K562 (cell line): ENCODE results near the gene PHF20. TPM values are rescaled to one million over a fixed set of nuclear protein-coding genes. Genes with fewer than 3 reads are reported as not detected.

Experiments used
- ATF3 ChIP-seq, 2 experiments: fragments of 450-650 bp in 1 of 2; sonication (generic) in 1 of 2; formaldehyde crosslinking in 1 of 2; IDR thresholded peaks in 1 of 2; conservative IDR thresholded peaks in 1 of 2; 2 replicates each; pipeline versions ENCODE4 v1.6.1 to v1.8.1; 2016 to 2023; ENCODE audit warnings: mild to moderate bottlenecking in 2 of 2, moderate library complexity in 2 of 2, inconsistent platforms in 1 of 2, missing genetic modification reagents in 1 of 2
- CREM ChIP-seq: IDR thresholded peaks from 2 replicates; pipeline ENCODE4 v1.6.1; 2014; ENCODE audit warnings: antibody characterized with exemption, low read depth
- E2F6 ChIP-seq, 2 experiments: IDR thresholded peaks; 2 replicates each; pipeline ENCODE4 v1.6.1; 2011; ENCODE audit warnings: borderline replicate concordance in 1 of 2, control low read depth in 1 of 2, low read depth in 1 of 2, low read length in 1 of 2, mild to moderate bottlenecking in 1 of 2, mixed read lengths in 1 of 2, moderate library complexity in 1 of 2; ENCODE audit not compliant: insufficient read depth in 1 of 2, insufficient read length in 1 of 2, poor library complexity in 1 of 2, severe bottlenecking in 1 of 2; ENCODE audit errors: extremely low read depth in 1 of 2
- GATAD2A ChIP-seq: fragments of 450-650 bp; IDR thresholded peaks from 2 replicates; pipeline ENCODE4 v1.6.1; 2017
- KDM4B ChIP-seq, 2 experiments: fragments of 450-650 bp in 1 of 2; sonication (generic) in 1 of 2; IDR thresholded peaks; 2 replicates each; pipeline ENCODE4 v1.6.1; 2016 to 2017; ENCODE audit warnings: borderline replicate concordance in 2 of 2, antibody characterized with exemption in 1 of 2, low read depth in 1 of 2, mild to moderate bottlenecking in 1 of 2
- MAZ ChIP-seq, 2 experiments: fragments of 450-650 bp in 1 of 2; sonication (generic) in 1 of 2; formaldehyde crosslinking; IDR thresholded peaks in 1 of 2; conservative IDR thresholded peaks in 1 of 2; 2 replicates each; pipeline versions ENCODE4 v1.4.0 to v1.5.0; 2020; ENCODE audit warnings: mild to moderate bottlenecking in 1 of 2, missing genetic modification reagents in 1 of 2
- MED1 ChIP-seq: sonication (generic); formaldehyde crosslinking; IDR thresholded peaks from 2 replicates; pipeline ENCODE4 v1.8.1; 2023; ENCODE audit warnings: missing genetic modification reagents, borderline replicate concordance
- NFE2 ChIP-seq: IDR thresholded peaks from 2 replicates; pipeline ENCODE4 v1.6.1; 2014; ENCODE audit warnings: antibody characterized with exemption, low read depth
- NFYB ChIP-seq: IDR thresholded peaks from 2 replicates; pipeline ENCODE4 v1.6.1; 2011; ENCODE audit warnings: mild to moderate bottlenecking, moderate library complexity; ENCODE audit not compliant: insufficient read length; ENCODE audit errors: extremely low read depth
- NR2F6 ChIP-seq: fragments of 450-650 bp; formaldehyde crosslinking; IDR thresholded peaks from 2 replicates; pipeline ENCODE4 v1.4.0; 2020; ENCODE audit warnings: mild to moderate bottlenecking
- PBX2 ChIP-seq, 2 experiments: IDR thresholded peaks in 1 of 2; conservative IDR thresholded peaks in 1 of 2; 2 replicates each; pipeline ENCODE4 v1.6.1; 2016; ENCODE audit warnings: low read depth in 2 of 2, mild to moderate bottlenecking in 1 of 2, missing compliant biosample characterization in 1 of 2, missing genetic modification characterization in 1 of 2, moderate library complexity in 1 of 2
- RAD21 ChIP-seq, 2 experiments: fragments of 250-450 bp in 1 of 2; fragments of 450-650 bp in 1 of 2; sonication (Bioruptor Pico) in 1 of 2; formaldehyde crosslinking in 1 of 2; IDR thresholded peaks in 1 of 2; conservative IDR thresholded peaks in 1 of 2; 2 replicates each; pipeline versions ENCODE4 v1.4.0 to v1.8.0; 2020 to 2022; ENCODE audit warnings: mild to moderate bottlenecking in 2 of 2, moderate library complexity in 1 of 2
- SIRT6 ChIP-seq: IDR thresholded peaks from one replicate; pipeline ENCODE4 v1.6.1; 2012; ENCODE audit warnings: low read depth, mild to moderate bottlenecking, control low read depth, inconsistent platforms, low read length, moderate library complexity
- SRSF9 ChIP-seq: fragments of 200-400 bp; formaldehyde crosslinking; IDR thresholded peaks from 2 replicates; pipeline ENCODE4 v1.6.1; 2017; ENCODE audit warnings: low read depth, low read length, borderline replicate concordance
- THRB ChIP-seq: fragments of 450-650 bp; formaldehyde crosslinking; conservative IDR thresholded peaks from 2 replicates; pipeline ENCODE4 v1.4.0; 2022; ENCODE audit warnings: mild to moderate bottlenecking, missing genetic modification characterization
- ZNF121 ChIP-seq: sonication (generic); formaldehyde crosslinking; conservative IDR thresholded peaks from 2 replicates; pipeline ENCODE4 v1.8.0; 2022; ENCODE audit warnings: missing genetic modification reagents
- ZNF431 ChIP-seq: sonication (generic); formaldehyde crosslinking; IDR thresholded peaks from 2 replicates; pipeline ENCODE4 v1.8.0; 2022; ENCODE audit warnings: mild to moderate bottlenecking, missing genetic modification reagents
- polyA plus RNA-seq, 8 experiments: library from polyadenylated mRNA; depleted of rRNA in 4 of 8; stranded (reverse) in 5 of 8; unstranded in 3 of 8; fragments of >200 nt; fragmentation: Nextera tagmentation in 2 of 8; fragmentation: Illumina TruSeq in 1 of 8; extraction: Ambion mirVana in 2 of 8; extraction: Trizol in 1 of 8; gene quantifications; 2 replicates each; pipeline versions ENCODE4 v1.2.1 to v1.2.3, GENCODE V29; 2011 to 2014; ENCODE audit warnings: inconsistent platforms in 1 of 8, missing spikeins in 1 of 8
- total RNA-seq, 7 experiments: library from RNA; depleted of rRNA in 6 of 7; stranded (reverse); fragments of >200 nt in 6 of 7; fragmentation: Illumina TruSeq in 2 of 7; extraction: Trizol in 2 of 7; gene quantifications; 2 replicates each; pipeline versions ENCODE4 v1.2.1 to v1.2.3, GENCODE V29; 2011 to 2021; ENCODE audit warnings: low replicate concordance in 1 of 7

The PHF20 gene
- total and polyA plus RNA-seq, 9 of the 15 experiments (the other 6 are each of a cell fraction or from before 2014, with no cell fraction given): 49.9 to 196 (median 70.7) TPM

- TF ChIP-seq E2F6 (IDR thresholded peaks at IDR 0.05; ENCODE audit: borderline replicate concordance in 1 of 2, extremely low read depth in 1 of 2, insufficient read depth in 1 of 2, insufficient read length in 1 of 2, low read depth in 1 of 2, low read length in 1 of 2, poor library complexity in 1 of 2, severe bottlenecking in 1 of 2): no peak
- no peak for TF ChIP-seq SRSF9
- TF ChIP-seq MED1 (CRISPR knock-in tag): no peak
- no peak for TF ChIP-seq THRB (CRISPR knock-in tag)
- TF ChIP-seq ZNF121 (CRISPR knock-in tag): no peak
- no peak for TF ChIP-seq NFYB
- TF ChIP-seq GATAD2A: no peak
- TF ChIP-seq MAZ (CRISPR knock-in tag; conservative IDR thresholded peaks at IDR 0.05 in 1 of 2, IDR thresholded peaks at IDR 0.05 in 1 of 2): peak in 1 of 2 experiments; percentile 70; a peak in 2 of 4 replicates
- TF ChIP-seq CREM: 0 out of 2 replicates have a peak, but pooled peaks have one; percentile 13
- no peak for TF ChIP-seq ZNF431 (CRISPR knock-in tag)
- TF ChIP-seq SIRT6: no peak
- no peak for TF ChIP-seq PBX2 (CRISPR knock-in tag; IDR thresholded peaks at IDR 0.05; ENCODE audit: low read depth)
- TF ChIP-seq PBX2 (tag; conservative IDR thresholded peaks at IDR 0.05; ENCODE audit: low read depth): 0 out of 2 replicates have a peak, but pooled peaks have one; percentile 24
- TF ChIP-seq NFE2: no peak
- no peak for TF ChIP-seq ATF3 (IDR thresholded peaks at IDR 0.05)
- TF ChIP-seq ATF3 (CRISPR knock-in tag; conservative IDR thresholded peaks at IDR 0.05): no peak
- no peak for TF ChIP-seq NR2F6 (CRISPR knock-in tag)
- TF ChIP-seq RAD21 (CRISPR knock-in tag; conservative IDR thresholded peaks at IDR 0.05 in 1 of 2, IDR thresholded peaks at IDR 0.05 in 1 of 2): peak; percentile 68 to 86
- no peak for TF ChIP-seq KDM4B (IDR thresholded peaks at IDR 0.05; ENCODE audit: borderline replicate concordance in 2 of 2, low read depth in 1 of 2)
Observed at GRCh38 chr20:35883778-35884540, 112.1 kb downstream of the PHF20 start (continued).
